IMR-90 (cell line): ENCODE results near the gene TRPM6. TPM values are rescaled to one million over a fixed set of nuclear protein-coding genes. Genes with fewer than 3 reads are reported as not detected.

ENCODE experiments used
- ATAC-seq: fragments of 200-7000 bp; cut with Tn5 transposase; 2 replicates; pipeline ENCODE4 v1.9.1; 2020; ENCODE audit warnings: low read depth, mild to moderate bottlenecking, moderate library complexity
- BruUV-seq: library from RNA; stranded (reverse); fragments of 400-500 nt; replicated peaks from 2 replicates; lab custom pipeline; 2021; lab: Mats Ljungman, UMichigan
- CTCF ChIA-PET: fragments of 300-600 bp; formaldehyde crosslinking; extraction: SDS; loops from one replicate; lab custom pipeline; 2021; ENCODE audit warnings: antibody characterized with exemption; lab: Yijun Ruan, JAX
- POLR2A ChIA-PET: fragments of 300-600 bp; sonication (Branson Sonifier 250); formaldehyde crosslinking; loops from one replicate; lab custom pipeline; 2022; ENCODE audit warnings: antibody characterized with exemption; ENCODE audit not compliant: unreplicated experiment; lab: Charles Lee
- DNase-seq: peaks from one replicate; pipeline ENCODE4 v3.0.0; 2013
- H2AFZ ChIP-seq: replicated peaks from 2 replicates; pipeline ENCODE3; 2013; ENCODE audit warnings: low read length, mild to moderate bottlenecking; ENCODE audit not compliant: poor library complexity
- H2AK5ac ChIP-seq: 2 replicates; pipeline ENCODE4 v1.6.1; 2013; ENCODE audit warnings: low read depth, low read length, inconsistent platforms
- H2AK9ac ChIP-seq: replicated peaks from 2 replicates; pipeline ENCODE3; 2013; ENCODE audit warnings: mild to moderate bottlenecking, low read depth, low read length, moderate library complexity; ENCODE audit not compliant: poor library complexity
- H2BK120ac ChIP-seq: 2 replicates; pipeline ENCODE4 v1.6.1; 2013; ENCODE audit warnings: low read depth, low read length, inconsistent platforms
- H2BK15ac ChIP-seq: 3 replicates; pipeline ENCODE4 v1.6.1; 2013; ENCODE audit warnings: low read depth, low read length, inconsistent platforms
- H2BK20ac ChIP-seq: 2 replicates; pipeline ENCODE4 v1.6.1; 2013; ENCODE audit warnings: low read depth, mild to moderate bottlenecking, inconsistent platforms, low read length, moderate library complexity
- H2BK5ac ChIP-seq: 2 replicates; pipeline ENCODE4 v1.6.1; 2013; ENCODE audit warnings: mild to moderate bottlenecking, low read depth, low read length, inconsistent platforms; ENCODE audit not compliant: poor library complexity, severe bottlenecking
- H3K14ac ChIP-seq: replicated peaks from 2 replicates; pipeline ENCODE4 v1.6.1; 2013; ENCODE audit warnings: low read depth, low read length, inconsistent platforms
- H3K18ac ChIP-seq: 2 replicates; pipeline ENCODE4 v1.6.1; 2013; ENCODE audit warnings: low read depth, low read length, control low read depth
- H3K23ac ChIP-seq: 2 replicates; pipeline ENCODE4 v1.6.1; 2013; ENCODE audit warnings: low read depth, low read length, inconsistent platforms
- H3K27ac ChIP-seq: 2 replicates; pipeline ENCODE4 v1.5.1; 2013; ENCODE audit warnings: mild to moderate bottlenecking, control low read depth, low read length; ENCODE audit not compliant: insufficient read depth
- H3K27me3 ChIP-seq: 2 replicates; pipeline ENCODE4 v1.6.1; 2013; ENCODE audit warnings: low read length; ENCODE audit not compliant: control insufficient read depth, insufficient read depth
- H3K36me3 ChIP-seq: 2 replicates; pipeline ENCODE4 v1.6.1; 2013; ENCODE audit warnings: low read length, mixed read lengths; ENCODE audit not compliant: control insufficient read depth, insufficient read depth
- H3K4ac ChIP-seq: 2 replicates; pipeline ENCODE4 v1.6.1; 2013; ENCODE audit warnings: low read depth, low read length, inconsistent platforms
- H3K4me1 ChIP-seq: 2 replicates; pipeline ENCODE4 v1.6.1; 2013; ENCODE audit warnings: low read length, mixed read lengths; ENCODE audit not compliant: control insufficient read depth, insufficient read depth
- H3K4me2 ChIP-seq: 2 replicates; pipeline ENCODE4 v1.6.1; 2013; ENCODE audit warnings: low read depth, mild to moderate bottlenecking, control low read depth, low read length, moderate library complexity
- H3K4me3 ChIP-seq: 2 replicates; pipeline ENCODE4 v1.5.1; 2013; ENCODE audit warnings: low read depth, mild to moderate bottlenecking, control low read depth, low read length, moderate library complexity; ENCODE audit not compliant: insufficient read depth
- H3K56ac ChIP-seq: 2 replicates; pipeline ENCODE4 v1.6.1; 2013; ENCODE audit warnings: low read length, inconsistent platforms; ENCODE audit not compliant: insufficient read depth; ENCODE audit errors: extremely low read depth
- H3K79me1 ChIP-seq, 2 experiments: 2 replicates each; pipeline ENCODE4 v1.6.1; 2013; ENCODE audit warnings: low read length in 2 of 2, inconsistent platforms in 1 of 2, low read depth in 1 of 2
- H3K9ac ChIP-seq: 2 replicates; pipeline ENCODE4 v1.6.1; 2013; ENCODE audit warnings: low read depth, low read length, control low read depth
- H3K9me1 ChIP-seq: 2 replicates; pipeline ENCODE4 v1.6.1; 2013; ENCODE audit warnings: low read length, inconsistent platforms; ENCODE audit not compliant: insufficient read depth
- H3K9me3 ChIP-seq: 2 replicates; pipeline ENCODE4 v1.6.1; 2013; ENCODE audit warnings: low read length; ENCODE audit not compliant: control insufficient read depth, insufficient read depth
- H4K20me1 ChIP-seq: 2 replicates; pipeline ENCODE4 v1.6.1; 2013; ENCODE audit warnings: low read length, inconsistent platforms; ENCODE audit not compliant: insufficient read depth
- H4K5ac ChIP-seq: 2 replicates; pipeline ENCODE4 v1.6.1; 2013; ENCODE audit warnings: mild to moderate bottlenecking, low read depth, low read length, control low read depth
- H4K8ac ChIP-seq, 2 experiments: 2 replicates each; pipeline ENCODE4 v1.6.1; 2013; ENCODE audit warnings: low read depth in 2 of 2, low read length in 2 of 2, control low read depth in 1 of 2, inconsistent platforms in 1 of 2
- H4K91ac ChIP-seq: 2 replicates; pipeline ENCODE4 v1.6.1; 2013; ENCODE audit warnings: low read depth, low read length, inconsistent platforms; ENCODE audit not compliant: insufficient read depth
- MAFK ChIP-seq: IDR thresholded peaks from 2 replicates; pipeline ENCODE4 v1.6.1; 2012; ENCODE audit warnings: low read depth, low read length, improper control_type of control experiment
- NFE2L2 ChIP-seq: fragments of 150-350 bp; IDR thresholded peaks from 2 replicates; pipeline ENCODE4 v1.6.1; 2016; ENCODE audit warnings: low read depth, mild to moderate bottlenecking, low read length
- POLR2A ChIP-seq: IDR thresholded peaks from 2 replicates; pipeline ENCODE4 v1.6.1; 2012; ENCODE audit warnings: mild to moderate bottlenecking, low read depth, low read length
- RAD21 ChIP-seq: IDR thresholded peaks from 2 replicates; pipeline ENCODE4 v1.6.1; 2012; ENCODE audit warnings: low read length, improper control_type of control experiment
- RCOR1 ChIP-seq: IDR thresholded peaks from 2 replicates; pipeline ENCODE4 v1.6.1; 2012; ENCODE audit warnings: mild to moderate bottlenecking, low read length, improper control_type of control experiment; ENCODE audit not compliant: insufficient replicate concordance
- RFX5 ChIP-seq: IDR thresholded peaks from 2 replicates; pipeline ENCODE4 v1.8.0; 2012; ENCODE audit warnings: low read depth, mild to moderate bottlenecking, low read length, moderate library complexity
- WGBS, 2 experiments: methylation state at CpG; one replicate each; pipeline versions ENCODE4 v1.1.5 to v1.1.7; 2013; ENCODE audit warnings: missing lambda C conversion rate in 2 of 2; ENCODE audit not compliant: insufficient read length in 1 of 2; ENCODE audit errors: extremely low coverage in 2 of 2; 5-methylcytosine and 5-hydroxymethylcytosine counted together
- dilution Hi-C: fragments of 300-500 bp; cut with HindIII; formaldehyde crosslinking; loops from one replicate; pipeline ENCODE4 v1.14.3; 2018; ENCODE audit warnings: low sequenced_read_pairs; ENCODE audit not compliant: unreplicated experiment
- in situ Hi-C: fragments of 300-500 bp; cut with MboI; formaldehyde crosslinking; loops from 3 replicates; pipeline ENCODE4 v1.14.3; 2019; ENCODE audit warnings: low sequenced_read_pairs, inconsistent platforms, mixed read lengths
- intact Hi-C: fragments of 100-400 bp; cut with micrococcal nuclease; formaldehyde crosslinking; loops from 2 replicates; pipeline ENCODE4 v1.10.0; 2022
- polyA plus RNA-seq, 3 experiments: library from polyadenylated mRNA; depleted of rRNA; stranded (reverse); fragments of >200 nt; gene quantifications; 2 replicates each; pipeline ENCODE4 v1.2.3, GENCODE V29; 2012; ENCODE audit warnings: low replicate concordance in 1 of 3
- total RNA-seq: library from RNA; depleted of rRNA; stranded (reverse); fragments of >200 nt; gene quantifications from 2 replicates; pipeline ENCODE4 v1.2.3, GENCODE V29; 2012

The TRPM6 gene
- total and polyA plus RNA-seq, 2 of the 4 experiments (the other 2 are of a cell fraction): under 0.01 to 0.02 TPM

GRCh38 chr9:74872619-74873233, 15.0 kb downstream of the TRPM6 start:
- no peak overlapping the region for H2BK120ac ChIP-seq
- dilution Hi-C loops (no loop called here), intact Hi-C loops (no loop called here), in situ Hi-C loops (no loop called here)
- H3K9me3 ChIP-seq: no peaks in the 10 kb centered on the region
- H2AFZ ChIP-seq: no peak overlapping the region
- H3K4me3 ChIP-seq: no peak overlapping the region
- H3K4me1 ChIP-seq: no peaks in the 10 kb centered on the region
- no peak overlapping the region for H3K14ac ChIP-seq
- no peaks in the 10 kb centered on the region for H3K36me3 ChIP-seq
- H3K4ac ChIP-seq: no peak overlapping the region
- H2BK5ac ChIP-seq: no peak overlapping the region
- no peak overlapping the region for H2BK20ac ChIP-seq
- H2BK15ac ChIP-seq: no peak overlapping the region
- H3K23ac ChIP-seq: no peak overlapping the region
- H2AK9ac ChIP-seq: no peak overlapping the region
- no peaks in the 10 kb centered on the region for H3K27me3 ChIP-seq
- CTCF ChIA-PET: no interaction called here
- WGBS, 2 experiments: no CpG with 5 or more reads among the region's 9 CpGs
- DNase-seq (no peak), ATAC-seq (no peak)
- no peaks in the 10 kb centered on the region for H4K20me1 ChIP-seq
- H3K18ac ChIP-seq: no peak overlapping the region
- no peak overlapping the region for H3K27ac ChIP-seq
- no peaks in the 10 kb centered on the region for H3K9me1 ChIP-seq
- no peaks in the 10 kb centered on the region for H3K79me1 ChIP-seq
- no peak overlapping the region for H4K5ac ChIP-seq
- H3K9ac ChIP-seq: no peak overlapping the region
- H4K91ac ChIP-seq: no peak overlapping the region
- H4K8ac ChIP-seq: no peak overlapping the region
- no peak overlapping the region for H3K4me2 ChIP-seq
- POLR2A ChIA-PET: no interaction called here
- TF ChIP-seq RCOR1: no peak
- TF ChIP-seq RAD21: no peak
- no peak for TF ChIP-seq RFX5
- TF ChIP-seq MAFK: no peak
- TF ChIP-seq NFE2L2: no peak
- no peak for TF ChIP-seq POLR2A
- BruUV-seq: no TSS peak
- H2AK5ac ChIP-seq: no peak overlapping the region
- no peak overlapping the region for H3K56ac ChIP-seq
